Stomach (tissue), 4 donors: ENCODE results near the gene DEF6.

Source experiments
- EP300 ChIP-seq: sonication (generic); formaldehyde crosslinking; IDR thresholded peaks from one replicate; pipeline ENCODE4 v1.6.1; 2017; ENCODE audit warnings: antibody characterized with exemption
- POLR2A ChIP-seq, 4 donors: fragments of 450-650 bp; IDR thresholded peaks; one replicate each; pipeline ENCODE4 v1.6.1; 2016; ENCODE audit warnings: antibody characterized with exemption in 4 of 4, control low read depth in 2 of 4, mild to moderate bottlenecking in 1 of 4, moderate library complexity in 1 of 4
- POLR2AphosphoS5 ChIP-seq, 3 donors: sonication (generic); formaldehyde crosslinking; IDR thresholded peaks; one replicate each; pipeline ENCODE4 v1.6.1; 2016; ENCODE audit warnings: antibody characterized with exemption in 3 of 3
- TF ChIP-seq, protein P1 (sequence below), 7 experiments: fragments of 450-650 bp in 4 of 7; fragments of 200-600 bp in 3 of 7; sonication (generic) in 3 of 7; IDR thresholded peaks; one replicate each; pipeline ENCODE4 v1.5.1; 2016 to 2019; ENCODE audit warnings: antibody characterized with exemption in 7 of 7, control low read depth in 2 of 7, mild to moderate bottlenecking in 1 of 7

DNA sequence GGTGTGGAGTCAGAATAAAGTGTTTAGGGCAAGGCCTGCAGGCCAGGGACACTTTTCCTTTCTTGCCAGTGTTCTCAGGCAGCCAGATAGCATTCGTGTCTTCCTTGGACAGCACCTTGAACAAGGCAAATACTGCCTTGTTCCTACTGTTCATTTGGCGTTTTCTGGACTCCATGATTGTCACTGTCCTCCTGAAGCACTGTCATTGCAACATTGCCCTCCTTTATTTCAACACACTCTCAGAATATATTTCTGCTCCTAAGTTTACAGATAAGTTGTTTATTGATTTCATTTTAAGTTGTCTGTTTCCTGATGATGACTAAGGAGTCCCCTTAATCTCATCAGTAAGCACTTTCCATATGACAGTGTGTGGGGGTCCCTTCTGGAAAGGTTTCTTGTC lies 15.1 kb upstream of the DEF6 start:
- TF ChIP-seq, protein P1, sequence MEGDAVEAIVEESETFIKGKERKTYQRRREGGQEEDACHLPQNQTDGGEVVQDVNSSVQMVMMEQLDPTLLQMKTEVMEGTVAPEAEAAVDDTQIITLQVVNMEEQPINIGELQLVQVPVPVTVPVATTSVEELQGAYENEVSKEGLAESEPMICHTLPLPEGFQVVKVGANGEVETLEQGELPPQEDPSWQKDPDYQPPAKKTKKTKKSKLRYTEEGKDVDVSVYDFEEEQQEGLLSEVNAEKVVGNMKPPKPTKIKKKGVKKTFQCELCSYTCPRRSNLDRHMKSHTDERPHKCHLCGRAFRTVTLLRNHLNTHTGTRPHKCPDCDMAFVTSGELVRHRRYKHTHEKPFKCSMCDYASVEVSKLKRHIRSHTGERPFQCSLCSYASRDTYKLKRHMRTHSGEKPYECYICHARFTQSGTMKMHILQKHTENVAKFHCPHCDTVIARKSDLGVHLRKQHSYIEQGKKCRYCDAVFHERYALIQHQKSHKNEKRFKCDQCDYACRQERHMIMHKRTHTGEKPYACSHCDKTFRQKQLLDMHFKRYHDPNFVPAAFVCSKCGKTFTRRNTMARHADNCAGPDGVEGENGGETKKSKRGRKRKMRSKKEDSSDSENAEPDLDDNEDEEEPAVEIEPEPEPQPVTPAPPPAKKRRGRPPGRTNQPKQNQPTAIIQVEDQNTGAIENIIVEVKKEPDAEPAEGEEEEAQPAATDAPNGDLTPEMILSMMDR (IDR thresholded peaks at IDR 0.05) = no peak
- TF ChIP-seq POLR2A (IDR thresholded peaks at IDR 0.05) (no peak), POLR2AphosphoS5 (IDR thresholded peaks at IDR 0.05) (no peak), EP300 (no peak)
